ENCODE measurements around the gene SLC26A11.

The SLC26A11 gene

DNA sequence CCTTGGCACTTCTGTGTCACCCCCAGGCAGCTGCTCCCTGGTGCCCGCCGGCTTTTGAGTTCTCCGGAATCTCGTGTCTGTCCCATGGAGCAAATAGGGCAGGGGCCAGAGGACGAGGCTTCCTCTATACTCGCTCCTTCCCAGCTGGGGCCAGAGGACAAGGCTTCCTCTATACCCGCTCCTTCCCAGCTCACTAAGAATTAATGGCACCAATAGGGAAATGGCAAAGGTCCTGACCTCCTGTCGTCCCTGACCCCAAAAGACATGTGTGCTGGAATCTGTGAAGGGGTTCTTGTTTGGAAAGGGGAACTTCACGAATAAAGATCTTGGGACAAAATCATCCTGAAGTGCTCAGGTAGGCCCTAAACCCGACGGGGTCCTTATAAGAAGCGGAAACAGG is 7.7 kb upstream of the SLC26A11 start:
- TF ChIP-seq CTCF (IDR thresholded peaks at IDR 0.05; ENCODE audit: low read depth, low read length) (no peak), MYC (IDR thresholded peaks at IDR 0.05; ENCODE audit: low read depth, low read length) (no peak), POLR2A (IDR thresholded peaks at IDR 0.05; ENCODE audit: extremely low read depth, insufficient read length) (no peak)
- TF ChIP-seq, protein P1, sequence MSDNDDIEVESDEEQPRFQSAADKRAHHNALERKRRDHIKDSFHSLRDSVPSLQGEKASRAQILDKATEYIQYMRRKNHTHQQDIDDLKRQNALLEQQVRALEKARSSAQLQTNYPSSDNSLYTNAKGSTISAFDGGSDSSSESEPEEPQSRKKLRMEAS (IDR thresholded peaks at IDR 0.05; ENCODE audit: low read depth, low read length) = no peak

GRCh38 chr17:80212962-80213642 is 7.1 kb upstream of the SLC26A11 start:
- H3K4me3 ChIP-seq (ENCODE audit: low read depth, low read length) = no peak overlapping the region
- peak; percentile 38 for DNase-seq (ENCODE audit: low read depth)
- TF ChIP-seq POLR2A (IDR thresholded peaks at IDR 0.05; ENCODE audit: extremely low read depth, insufficient read length) = no peak
- TF ChIP-seq, protein P1 (IDR thresholded peaks at IDR 0.05; ENCODE audit: low read depth, low read length) = no peak
- no peak for TF ChIP-seq CTCF (IDR thresholded peaks at IDR 0.05; ENCODE audit: low read depth, low read length)
- no peak for TF ChIP-seq MYC (IDR thresholded peaks at IDR 0.05; ENCODE audit: low read depth, low read length)

More for the DNA sequence above, 7.7 kb upstream of the SLC26A11 start:
- DNase-seq (ENCODE audit: low read depth) = no peak
- no peak overlapping the region for H3K4me3 ChIP-seq (ENCODE audit: low read depth, low read length)

GRCh38 chr17:80213643-80213975 is 6.6 kb upstream of the SLC26A11 start:
- H3K4me3 ChIP-seq (ENCODE audit: low read depth, low read length) = no peak overlapping the region
- no peak for DNase-seq (ENCODE audit: low read depth)
- TF ChIP-seq, protein P1 (IDR thresholded peaks at IDR 0.05; ENCODE audit: low read depth, low read length) = no peak
- TF ChIP-seq MYC (IDR thresholded peaks at IDR 0.05; ENCODE audit: low read depth, low read length) (no peak), POLR2A (IDR thresholded peaks at IDR 0.05; ENCODE audit: extremely low read depth, insufficient read length) (no peak), CTCF (IDR thresholded peaks at IDR 0.05; ENCODE audit: low read depth, low read length) (no peak)

DNA sequence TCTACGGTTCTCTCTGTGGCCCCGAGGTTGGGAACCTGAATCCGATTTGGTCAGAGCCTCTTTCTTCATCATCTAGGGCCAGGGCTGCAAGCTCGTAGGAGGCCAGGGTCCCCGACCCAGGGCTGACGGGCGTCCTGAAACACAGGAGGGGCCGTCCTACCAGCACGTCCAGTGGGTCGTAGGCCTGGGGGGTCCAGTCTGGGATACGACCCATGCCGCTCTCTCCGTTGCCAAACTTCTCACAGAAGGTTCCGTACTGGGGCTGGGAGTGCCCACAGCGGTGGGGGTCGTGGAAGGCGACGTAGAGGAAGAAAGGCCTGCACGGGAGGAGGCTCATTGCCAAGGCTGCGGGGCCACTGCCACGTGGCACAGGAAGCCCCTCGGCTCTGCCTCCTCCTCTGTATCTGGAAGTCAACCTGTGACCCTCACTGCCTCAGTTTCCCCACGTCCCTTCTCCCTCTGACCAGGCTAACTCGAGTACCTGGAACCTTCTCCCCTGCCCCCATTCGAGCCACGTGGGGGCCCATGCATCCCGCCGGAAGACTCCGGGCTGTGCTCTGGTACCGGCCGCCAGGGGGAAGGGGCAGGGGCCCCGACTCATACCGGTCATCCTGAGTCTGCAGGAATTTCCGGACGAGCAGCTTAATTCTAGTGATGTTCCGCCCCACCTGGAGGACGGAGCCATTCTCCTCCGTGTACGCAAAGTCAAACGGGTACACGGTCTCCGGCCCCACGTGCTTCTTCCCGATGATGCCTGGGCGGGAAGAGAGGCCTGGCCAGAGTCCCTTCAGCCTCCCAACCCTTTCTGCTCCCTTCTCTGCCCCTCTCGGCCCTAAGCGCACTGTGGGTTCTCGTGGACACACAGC is 6.0 kb upstream of the SLC26A11 start:
- DNase-seq (ENCODE audit: low read depth) = no peak
- H3K4me3 ChIP-seq (ENCODE audit: low read depth, low read length) = no peak overlapping the region
- TF ChIP-seq CTCF (IDR thresholded peaks at IDR 0.05; ENCODE audit: low read depth, low read length) = no peak
- TF ChIP-seq, protein P1 (IDR thresholded peaks at IDR 0.05; ENCODE audit: low read depth, low read length) = no peak
- TF ChIP-seq MYC (IDR thresholded peaks at IDR 0.05; ENCODE audit: low read depth, low read length) = no peak
- no peak for TF ChIP-seq POLR2A (IDR thresholded peaks at IDR 0.05; ENCODE audit: extremely low read depth, insufficient read length)

DNA sequence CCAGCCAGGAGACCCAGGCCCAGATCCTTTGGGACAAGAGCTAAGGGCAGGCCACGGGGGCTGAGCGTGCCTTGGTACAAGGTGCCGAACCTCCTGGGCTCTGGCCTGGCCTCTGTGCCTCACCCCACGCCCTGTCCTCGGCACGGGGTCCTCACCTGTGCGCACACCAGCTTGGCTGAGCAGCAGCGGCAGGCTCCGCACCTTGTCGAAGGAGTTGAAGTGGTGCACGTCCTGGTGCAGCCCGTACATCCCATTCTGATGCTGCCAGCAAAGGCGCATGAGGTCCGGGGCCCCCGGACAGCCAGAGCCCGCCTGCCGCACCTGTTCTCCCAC is 5.4 kb upstream of the SLC26A11 start:
- DNase-seq (ENCODE audit: low read depth) = no peak
- H3K4me3 ChIP-seq (ENCODE audit: low read depth, low read length) = no peak overlapping the region
- TF ChIP-seq CTCF (IDR thresholded peaks at IDR 0.05; ENCODE audit: low read depth, low read length) (no peak), MYC (IDR thresholded peaks at IDR 0.05; ENCODE audit: low read depth, low read length) (no peak), POLR2A (IDR thresholded peaks at IDR 0.05; ENCODE audit: extremely low read depth, insufficient read length) (no peak)
- TF ChIP-seq, protein P1 (IDR thresholded peaks at IDR 0.05; ENCODE audit: low read depth, low read length) = no peak
